Smooth muscle cell (in vitro differentiated cells): ENCODE data around the gene PRX. TPM values are rescaled to one million over a fixed set of nuclear protein-coding genes. Genes with fewer than 3 reads are reported as not detected.

Source experiments
- DNase-seq: peaks from one replicate; lab custom pipeline; 2025; ENCODE audit not compliant: unreplicated experiment; lab: John Stamatoyannopoulos, UW
- H2AFZ ChIP-seq: fragments of 200-600 bp; sonication (generic); 2 replicates; pipeline ENCODE4 v1.6.0; 2016; ENCODE audit warnings: antibody characterized with exemption, low read depth, mild to moderate bottlenecking
- H3F3A ChIP-seq: fragments of 200-600 bp; sonication (generic); 2 replicates; pipeline ENCODE4 v1.6.0; 2017; ENCODE audit warnings: antibody characterized with exemption, low read depth
- H3K27ac ChIP-seq: fragments of 200-600 bp; sonication (generic); 2 replicates; pipeline ENCODE4 v1.5.1; 2016; ENCODE audit warnings: low read depth, mild to moderate bottlenecking
- H3K27me3 ChIP-seq: fragments of 200-600 bp; sonication (generic); 2 replicates; pipeline ENCODE4 v1.6.1; 2016; ENCODE audit warnings: low read depth, mild to moderate bottlenecking
- H3K36me3 ChIP-seq: fragments of 200-600 bp; sonication (generic); 2 replicates; pipeline ENCODE4 v1.5.1; 2016; ENCODE audit warnings: low read depth
- H3K4me1 ChIP-seq: fragments of 200-600 bp; sonication (generic); 2 replicates; pipeline ENCODE4 v1.5.1; 2016; ENCODE audit warnings: low read depth
- H3K4me2 ChIP-seq: fragments of 200-600 bp; sonication (generic); 2 replicates; pipeline ENCODE4 v1.6.0; 2016; ENCODE audit warnings: mild to moderate bottlenecking
- H3K4me3 ChIP-seq: fragments of 200-600 bp; sonication (generic); 2 replicates; pipeline ENCODE4 v1.5.1; 2016; ENCODE audit warnings: mild to moderate bottlenecking
- H3K79me2 ChIP-seq: fragments of 200-600 bp; sonication (generic); 2 replicates; pipeline ENCODE4 v1.6.0; 2016; ENCODE audit warnings: low read depth, mild to moderate bottlenecking
- H3K9ac ChIP-seq: fragments of 200-600 bp; sonication (generic); 2 replicates; pipeline ENCODE4 v1.6.0; 2016; ENCODE audit warnings: low read depth
- H3K9me3 ChIP-seq: fragments of 200-600 bp; sonication (generic); replicated peaks from 2 replicates; pipeline ENCODE4 v1.5.1; 2016; ENCODE audit warnings: low read depth
- H4K20me1 ChIP-seq: fragments of 200-600 bp; sonication (generic); 2 replicates; pipeline ENCODE4 v1.6.0; 2016; ENCODE audit warnings: low read depth
- CTCF ChIP-seq: fragments of 200-600 bp; sonication (generic); IDR thresholded peaks from 2 replicates; pipeline ENCODE4 v1.5.1; 2017; ENCODE audit warnings: borderline replicate concordance, mild to moderate bottlenecking, antibody characterized with exemption; ENCODE audit not compliant: insufficient read depth, poor library complexity, severe bottlenecking
- WGBS: methylation state at CpG from one replicate; pipeline ENCODE4 v1.1.7; 2016; ENCODE audit warnings: low lambda C conversion rate; 5-methylcytosine and 5-hydroxymethylcytosine counted together
- polyA plus RNA-seq: library from polyadenylated mRNA; unstranded; fragments of >200 nt; fragmentation: Nextera tagmentation; extraction: Ambion mirVana; gene quantifications from 2 replicates; pipeline ENCODE4 v1.2.1, GENCODE V29; 2016
- total RNA-seq: library from RNA; depleted of rRNA; stranded (reverse); fragments of >200 nt; gene quantifications from 2 replicates; pipeline ENCODE4 v1.2.3, GENCODE V29; 2014

Gene PRX
- total and polyA plus RNA-seq, 2 experiments from 2014 or later: 3.9 to 4.4 TPM

- Histone ChIP-seq H3K4me1 (peaks cover 13% of the 10 kb centered on the region), H2AFZ (no peak overlapping the region), H4K20me1 (peaks cover 22% of the 10 kb centered on the region), H3K27me3 (no peaks in the 10 kb centered on the region), H3K4me2 (no peak overlapping the region), H3F3A (no peaks in the 10 kb centered on the region), H3K36me3 (no peaks in the 10 kb centered on the region), H3K27ac (no peak overlapping the region), H3K4me3 (no peak overlapping the region), H3K9me3 (no peaks in the 10 kb centered on the region), H3K79me2 (no peaks in the 10 kb centered on the region), H3K9ac (no peak overlapping the region)
- no peak for DNase-seq
- whole genome bisulfite sequencing: 74% methylated on average over 5 of the region's 5 CpGs
- TF ChIP-seq CTCF: no peak
Observed at GRCh38 chr19:40363069-40363468, 50.1 kb downstream of the PRX start.

GRCh38 chr19:40362160-40362559 lies 51.0 kb downstream of the PRX start:
- H3F3A ChIP-seq: no peaks in the 10 kb centered on the region
- no peak for DNase-seq
- H3K79me2 ChIP-seq: no peaks in the 10 kb centered on the region
- WGBS: 94% methylated on average over 3 of the region's 3 CpGs
- H3K27me3 ChIP-seq: no peaks in the 10 kb centered on the region
- H3K4me1 ChIP-seq: peaks cover 13% of the 10 kb centered on the region
- TF ChIP-seq CTCF: no peak
- no peak overlapping the region for H3K4me2 ChIP-seq
- H4K20me1 ChIP-seq: peaks cover 22% of the 10 kb centered on the region
- no peak overlapping the region for H3K9ac ChIP-seq
- no peaks in the 10 kb centered on the region for H3K9me3 ChIP-seq
- H3K27ac ChIP-seq: no peak overlapping the region
- H2AFZ ChIP-seq: no peak overlapping the region
- H3K36me3 ChIP-seq: no peaks in the 10 kb centered on the region
- no peak overlapping the region for H3K4me3 ChIP-seq

- 92% methylated on average over 12 of the region's 12 CpGs for WGBS
- TF ChIP-seq CTCF: no peak
- no peak for DNase-seq
Observed at GRCh38 chr19:40360708-40361241, 52.4 kb downstream of the PRX start.

GRCh38 chr19:40360020-40360707 lies 53.0 kb downstream of the PRX start:
- no peak overlapping the region for H3K4me3 ChIP-seq
- no peaks in the 10 kb centered on the region for H3K36me3 ChIP-seq
- no peak for TF ChIP-seq CTCF
- no peak overlapping the region for H3K4me2 ChIP-seq
- no peak overlapping the region for H3K9ac ChIP-seq
- H4K20me1 ChIP-seq: peaks cover 31% of the 10 kb centered on the region
- H3K27ac ChIP-seq: no peak overlapping the region
- no peaks in the 10 kb centered on the region for H3F3A ChIP-seq
- 89% methylated on average over 13 of the region's 13 CpGs for WGBS
- no peak for DNase-seq
- no peaks in the 10 kb centered on the region for H3K27me3 ChIP-seq
- H3K79me2 ChIP-seq: peaks cover 9% of the 10 kb centered on the region
- H2AFZ ChIP-seq: no peak overlapping the region
- H3K4me1 ChIP-seq: no peaks in the 10 kb centered on the region
- H3K9me3 ChIP-seq: no peaks in the 10 kb centered on the region

More at GRCh38 chr19:40360708-40361241, 52.4 kb downstream of the PRX start:
- no peak overlapping the region for H3K4me3 ChIP-seq
- no peaks in the 10 kb centered on the region for H3K36me3 ChIP-seq
- peaks cover 29% of the 10 kb centered on the region for H4K20me1 ChIP-seq
- H3K27ac ChIP-seq: no peak overlapping the region
- peaks cover 4% of the 10 kb centered on the region for H3K79me2 ChIP-seq
- no peaks in the 10 kb centered on the region for H3F3A ChIP-seq
- H3K4me2 ChIP-seq: no peak overlapping the region
- no peak overlapping the region for H2AFZ ChIP-seq
- no peak overlapping the region for H3K9ac ChIP-seq
- no peaks in the 10 kb centered on the region for H3K4me1 ChIP-seq
- no peaks in the 10 kb centered on the region for H3K9me3 ChIP-seq
- H3K27me3 ChIP-seq: no peaks in the 10 kb centered on the region
